Measurements from ENCODE around the gene ALG10B. TPM values are rescaled to one million over a fixed set of nuclear protein-coding genes. Genes with fewer than 3 reads are reported as not detected.
"Not testable (repeated sequence)": the region's sequence is repeated elsewhere in the genome, so short reads cannot be mapped to it uniquely, and the experiment has no call there.

The ALG10B gene
- total RNA-seq, 1 donor from 2014 or later = 6.2 TPM

DNA sequence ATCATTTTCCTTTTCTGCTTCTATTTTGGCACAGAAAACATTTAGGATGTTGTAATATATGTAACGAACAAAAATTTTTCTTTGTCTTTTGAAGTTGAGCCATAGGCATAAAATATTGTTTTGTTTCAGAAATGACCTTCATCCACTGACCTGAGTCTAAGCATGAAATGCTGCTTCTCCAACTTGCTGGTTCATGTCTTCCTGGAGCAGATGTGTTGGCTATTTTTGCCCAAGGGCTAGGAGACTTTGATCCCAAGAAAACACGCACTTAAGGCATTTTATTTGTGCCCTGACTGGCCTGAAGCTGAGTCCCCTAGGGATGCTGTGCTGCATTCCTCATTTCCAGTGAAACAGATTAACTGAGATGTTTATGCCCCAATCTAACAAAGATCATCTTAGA, 27.2 kb upstream of the ALG10B start:
- DNase-seq (ENCODE audit: low spot score) = no peak
- no peak overlapping the region for H3K4me3 Mint-ChIP-seq (ENCODE audit: unreplicated experiment)
- H3K27ac Mint-ChIP-seq (ENCODE audit: unreplicated experiment) = no peak overlapping the region
- no peaks in the 10 kb centered on the region for H3K27me3 Mint-ChIP-seq (ENCODE audit: low read depth)
- no peaks in the 10 kb centered on the region for H3K36me3 Mint-ChIP-seq (ENCODE audit: low read depth)
- TF ChIP-seq, protein P1, sequence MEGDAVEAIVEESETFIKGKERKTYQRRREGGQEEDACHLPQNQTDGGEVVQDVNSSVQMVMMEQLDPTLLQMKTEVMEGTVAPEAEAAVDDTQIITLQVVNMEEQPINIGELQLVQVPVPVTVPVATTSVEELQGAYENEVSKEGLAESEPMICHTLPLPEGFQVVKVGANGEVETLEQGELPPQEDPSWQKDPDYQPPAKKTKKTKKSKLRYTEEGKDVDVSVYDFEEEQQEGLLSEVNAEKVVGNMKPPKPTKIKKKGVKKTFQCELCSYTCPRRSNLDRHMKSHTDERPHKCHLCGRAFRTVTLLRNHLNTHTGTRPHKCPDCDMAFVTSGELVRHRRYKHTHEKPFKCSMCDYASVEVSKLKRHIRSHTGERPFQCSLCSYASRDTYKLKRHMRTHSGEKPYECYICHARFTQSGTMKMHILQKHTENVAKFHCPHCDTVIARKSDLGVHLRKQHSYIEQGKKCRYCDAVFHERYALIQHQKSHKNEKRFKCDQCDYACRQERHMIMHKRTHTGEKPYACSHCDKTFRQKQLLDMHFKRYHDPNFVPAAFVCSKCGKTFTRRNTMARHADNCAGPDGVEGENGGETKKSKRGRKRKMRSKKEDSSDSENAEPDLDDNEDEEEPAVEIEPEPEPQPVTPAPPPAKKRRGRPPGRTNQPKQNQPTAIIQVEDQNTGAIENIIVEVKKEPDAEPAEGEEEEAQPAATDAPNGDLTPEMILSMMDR (IDR thresholded peaks at IDR 0.05) = no peak
- peaks cover 3% of the 10 kb centered on the region for H3K9me3 Mint-ChIP-seq (ENCODE audit: low read depth)
- H3K4me1 Mint-ChIP-seq (ENCODE audit: low read depth) = no peaks in the 10 kb centered on the region

DNA sequence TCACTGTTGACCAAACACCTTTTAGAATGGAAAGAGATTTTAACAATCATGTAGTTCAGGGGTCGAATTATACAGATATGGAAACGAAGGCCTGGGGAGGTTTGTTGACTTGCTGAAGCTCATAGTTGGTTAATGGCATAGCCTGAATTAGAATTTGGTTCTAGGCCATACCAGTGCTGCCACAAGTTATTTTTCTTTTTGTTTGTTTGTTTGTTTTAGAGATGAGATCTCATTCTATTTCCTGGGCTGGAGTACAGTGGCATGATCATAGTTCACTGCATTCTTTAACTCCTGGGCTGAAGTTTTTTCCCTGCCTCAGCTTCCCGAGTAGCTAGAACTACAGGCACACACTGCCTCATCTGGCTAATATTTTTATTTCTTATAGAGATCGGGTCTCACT, 25.4 kb upstream of the ALG10B start:
- Mint-ChIP-seq H3K36me3 (ENCODE audit: low read depth) (no peaks in the 10 kb centered on the region), H3K4me3 (ENCODE audit: unreplicated experiment) (no peak overlapping the region), H3K4me1 (ENCODE audit: low read depth) (no peaks in the 10 kb centered on the region), H3K9me3 (ENCODE audit: low read depth) (peaks cover 3% of the 10 kb centered on the region), H3K27me3 (ENCODE audit: low read depth) (no peaks in the 10 kb centered on the region), H3K27ac (ENCODE audit: unreplicated experiment) (no peak overlapping the region)
- TF ChIP-seq, protein P1 (IDR thresholded peaks at IDR 0.05) = no peak
- no peak for DNase-seq (ENCODE audit: low spot score)

DNA sequence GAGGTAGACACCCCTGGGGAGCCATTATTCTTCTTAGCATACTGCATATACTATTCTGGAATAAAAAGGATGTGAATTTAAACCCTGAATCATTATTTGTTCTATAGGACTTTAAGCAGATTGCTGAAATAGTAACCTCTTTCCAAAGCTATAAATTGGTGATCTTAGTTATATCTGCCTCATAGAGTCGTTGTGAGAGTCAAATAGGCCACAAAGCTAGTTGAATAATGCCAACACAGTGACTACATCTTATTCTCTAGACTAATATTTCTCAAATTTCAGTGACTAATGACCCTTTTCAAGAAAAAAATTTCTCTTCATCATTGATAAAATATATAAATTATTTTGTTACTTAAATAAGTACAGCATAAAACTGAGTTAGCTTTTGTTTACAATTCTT, 13.6 kb upstream of the ALG10B start:
- H3K9me3 Mint-ChIP-seq (ENCODE audit: low read depth) = peaks cover 19% of the 10 kb centered on the region
- not testable (repeated sequence) for DNase-seq (ENCODE audit: low spot score)

DNA sequence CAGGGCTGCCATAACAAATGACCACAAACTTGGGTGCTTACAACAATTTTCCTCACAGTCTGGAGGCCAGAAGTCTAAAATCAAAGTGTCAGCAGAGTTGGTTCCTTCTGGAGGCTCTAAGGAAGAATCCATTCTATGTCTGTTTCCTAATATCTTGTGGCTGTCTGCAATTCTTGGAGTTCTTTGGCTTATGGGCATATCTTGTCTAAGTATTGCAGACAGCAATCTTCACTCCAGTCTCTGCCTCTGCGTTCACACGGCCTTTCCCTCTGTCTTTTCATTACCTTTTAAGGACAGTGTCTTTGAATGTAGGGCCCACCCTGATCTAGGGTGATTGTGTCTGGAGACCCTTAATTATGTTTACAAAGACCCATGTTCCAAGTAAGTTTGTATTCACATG, 5.4 kb downstream of the ALG10B start:
- DNase-seq (ENCODE audit: low spot score); H3K27me3 Mint-ChIP-seq (ENCODE audit: low read depth); H3K36me3 Mint-ChIP-seq (ENCODE audit: low read depth); H3K4me3 Mint-ChIP-seq (ENCODE audit: unreplicated experiment); H3K9me3 Mint-ChIP-seq (ENCODE audit: low read depth); H3K27ac Mint-ChIP-seq (ENCODE audit: unreplicated experiment): not testable (repeated sequence)
- peaks cover 11% of the 10 kb centered on the region for H3K4me1 Mint-ChIP-seq (ENCODE audit: low read depth)

More for the DNA sequence above, 13.6 kb upstream of the ALG10B start:
- H3K27me3 Mint-ChIP-seq (ENCODE audit: low read depth); H3K4me3 Mint-ChIP-seq (ENCODE audit: unreplicated experiment); H3K4me1 Mint-ChIP-seq (ENCODE audit: low read depth); H3K36me3 Mint-ChIP-seq (ENCODE audit: low read depth); H3K27ac Mint-ChIP-seq (ENCODE audit: unreplicated experiment): not testable (repeated sequence)

DNA sequence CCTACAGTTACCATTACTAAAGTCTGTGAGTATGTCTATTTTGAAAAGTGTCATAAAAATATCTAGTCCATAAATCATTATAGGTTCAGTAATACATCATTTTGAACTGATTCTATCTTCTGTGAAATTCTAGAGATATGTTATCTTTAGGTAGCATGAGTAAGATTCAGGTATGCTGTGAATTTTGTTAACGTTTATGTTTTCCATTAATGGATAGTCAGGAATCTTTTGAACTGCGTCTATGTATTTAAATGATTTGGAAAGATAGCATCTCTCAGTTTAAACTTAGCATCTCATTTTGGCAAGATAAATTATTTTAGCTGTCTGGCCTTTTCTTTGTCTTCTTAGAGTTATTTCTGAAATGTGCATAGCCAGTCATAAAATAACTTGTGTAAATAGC, 8.3 kb downstream of the ALG10B start:
- H3K27me3 Mint-ChIP-seq (ENCODE audit: low read depth) = no peaks in the 10 kb centered on the region
- no peaks in the 10 kb centered on the region for H3K36me3 Mint-ChIP-seq (ENCODE audit: low read depth)

DNA sequence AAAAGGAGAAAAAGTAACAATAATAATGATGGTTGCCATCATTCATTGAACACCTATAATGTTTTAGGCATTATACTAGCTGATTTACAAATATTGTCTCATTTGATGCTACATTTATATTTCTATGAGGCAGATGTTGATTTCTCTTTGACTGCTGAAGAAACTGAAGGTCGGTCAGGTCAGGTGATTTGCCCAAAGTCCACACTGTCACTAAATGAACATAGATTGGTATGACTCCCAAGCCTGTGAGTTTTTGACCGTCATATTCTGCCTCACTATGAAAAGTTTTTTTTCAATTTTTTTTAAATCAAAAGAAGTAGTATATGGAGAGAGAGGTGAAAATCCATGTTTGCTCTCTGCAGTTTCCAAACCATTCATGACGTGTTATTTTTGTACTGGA, 10.8 kb downstream of the ALG10B start:
- TF ChIP-seq, protein P1 (IDR thresholded peaks at IDR 0.05) = no peak
- no peaks in the 10 kb centered on the region for H3K9me3 Mint-ChIP-seq (ENCODE audit: low read depth)
- H3K4me1 Mint-ChIP-seq (ENCODE audit: low read depth) = no peaks in the 10 kb centered on the region
- H3K36me3 Mint-ChIP-seq (ENCODE audit: low read depth) = no peaks in the 10 kb centered on the region
- no peak overlapping the region for H3K4me3 Mint-ChIP-seq (ENCODE audit: unreplicated experiment)
- H3K27me3 Mint-ChIP-seq (ENCODE audit: low read depth) = no peaks in the 10 kb centered on the region
- no peak for DNase-seq (ENCODE audit: low spot score)
- no peak overlapping the region for H3K27ac Mint-ChIP-seq (ENCODE audit: unreplicated experiment)

More for the DNA sequence above, 8.3 kb downstream of the ALG10B start:
- Mint-ChIP-seq H3K9me3 (ENCODE audit: low read depth) (no peaks in the 10 kb centered on the region), H3K4me3 (ENCODE audit: unreplicated experiment) (no peak overlapping the region), H3K27ac (ENCODE audit: unreplicated experiment) (no peak overlapping the region), H3K4me1 (ENCODE audit: low read depth) (no peaks in the 10 kb centered on the region)
- DNase-seq (ENCODE audit: low spot score) = no peak
- TF ChIP-seq, protein P1 (IDR thresholded peaks at IDR 0.05) = no peak

Measured in chondrocyte (in vitro differentiated cells).